ENCODE data around the gene OR10A2.
"Not testable (repeated sequence)": the region's sequence is repeated elsewhere in the genome, so short reads cannot be mapped to it uniquely, and the experiment has no call there.

GRCh38 chr11:6904804-6905203 lies 41.9 kb downstream of the OR10A2 start:
- TF ChIP-seq, protein P1, sequence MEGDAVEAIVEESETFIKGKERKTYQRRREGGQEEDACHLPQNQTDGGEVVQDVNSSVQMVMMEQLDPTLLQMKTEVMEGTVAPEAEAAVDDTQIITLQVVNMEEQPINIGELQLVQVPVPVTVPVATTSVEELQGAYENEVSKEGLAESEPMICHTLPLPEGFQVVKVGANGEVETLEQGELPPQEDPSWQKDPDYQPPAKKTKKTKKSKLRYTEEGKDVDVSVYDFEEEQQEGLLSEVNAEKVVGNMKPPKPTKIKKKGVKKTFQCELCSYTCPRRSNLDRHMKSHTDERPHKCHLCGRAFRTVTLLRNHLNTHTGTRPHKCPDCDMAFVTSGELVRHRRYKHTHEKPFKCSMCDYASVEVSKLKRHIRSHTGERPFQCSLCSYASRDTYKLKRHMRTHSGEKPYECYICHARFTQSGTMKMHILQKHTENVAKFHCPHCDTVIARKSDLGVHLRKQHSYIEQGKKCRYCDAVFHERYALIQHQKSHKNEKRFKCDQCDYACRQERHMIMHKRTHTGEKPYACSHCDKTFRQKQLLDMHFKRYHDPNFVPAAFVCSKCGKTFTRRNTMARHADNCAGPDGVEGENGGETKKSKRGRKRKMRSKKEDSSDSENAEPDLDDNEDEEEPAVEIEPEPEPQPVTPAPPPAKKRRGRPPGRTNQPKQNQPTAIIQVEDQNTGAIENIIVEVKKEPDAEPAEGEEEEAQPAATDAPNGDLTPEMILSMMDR (IDR thresholded peaks at IDR 0.05) = not testable (repeated sequence)
- not testable (repeated sequence) for TF ChIP-seq NFYB (CRISPR knock-in tag; conservative IDR thresholded peaks at IDR 0.05; ENCODE audit: low read depth); TP53 (CRISPR knock-in tag; IDR thresholded peaks at IDR 0.05); ATF2 (CRISPR knock-in tag; IDR thresholded peaks at IDR 0.05; ENCODE audit: borderline replicate concordance, low read depth); PRRX2 (CRISPR knock-in tag; IDR thresholded peaks at IDR 0.05); CBFB (CRISPR knock-in tag; IDR thresholded peaks at IDR 0.05; ENCODE audit: low read depth); SP1 (CRISPR knock-in tag; conservative IDR thresholded peaks at IDR 0.05)
- TF ChIP-seq, protein P2, sequence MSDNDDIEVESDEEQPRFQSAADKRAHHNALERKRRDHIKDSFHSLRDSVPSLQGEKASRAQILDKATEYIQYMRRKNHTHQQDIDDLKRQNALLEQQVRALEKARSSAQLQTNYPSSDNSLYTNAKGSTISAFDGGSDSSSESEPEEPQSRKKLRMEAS (CRISPR knock-in tag; IDR thresholded peaks at IDR 0.05) = not testable (repeated sequence)
